Endodermal cell (in vitro differentiated cells): ENCODE results near the gene JAZF1. TPM values are rescaled to one million over a fixed set of nuclear protein-coding genes. Genes with fewer than 3 reads are reported as not detected.

Source experiments
- DNase-seq: peaks from one replicate; pipeline ENCODE4 v3.0.0-alpha.2; 2017
- H3K27ac ChIP-seq: 2 replicates; pipeline ENCODE4 v1.5.1; 2013; ENCODE audit warnings: mild to moderate bottlenecking, low read depth, low read length, moderate library complexity
- H3K27me3 ChIP-seq: 2 replicates; pipeline ENCODE4 v1.6.1; 2013; ENCODE audit warnings: mild to moderate bottlenecking, low read length, moderate library complexity; ENCODE audit not compliant: insufficient read depth, control insufficient read depth, poor library complexity, severe bottlenecking
- H3K36me3 ChIP-seq: 2 replicates; pipeline ENCODE4 v1.7.0; 2013; ENCODE audit warnings: mild to moderate bottlenecking, low read length, moderate library complexity; ENCODE audit not compliant: control insufficient read depth, insufficient read depth
- H3K4me1 ChIP-seq: one replicate; pipeline ENCODE4 v1.7.0; 2013; ENCODE audit warnings: low read length; ENCODE audit not compliant: control insufficient read depth, insufficient read depth
- H3K4me3 ChIP-seq: 2 replicates; pipeline ENCODE4 v1.5.1; 2013; ENCODE audit warnings: mild to moderate bottlenecking, low read length, moderate library complexity
- H3K9ac ChIP-seq: 2 replicates; pipeline ENCODE4 v1.6.1; 2013; ENCODE audit warnings: mild to moderate bottlenecking, low read length, moderate library complexity; ENCODE audit not compliant: poor library complexity, severe bottlenecking; ENCODE audit errors: extremely low read depth
- H3K9me3 ChIP-seq: 2 replicates; pipeline ENCODE4 v1.6.1; 2013; ENCODE audit warnings: mild to moderate bottlenecking, low read length, moderate library complexity; ENCODE audit not compliant: control insufficient read depth
- H3K27ac Mint-ChIP-seq: 2 replicates; pipeline ENCODE4 v1.8.0; 2020; ENCODE audit warnings: mixed read lengths
- H3K27me3 Mint-ChIP-seq: 2 replicates; pipeline ENCODE4 v1.8.0; 2021; ENCODE audit warnings: mild to moderate bottlenecking, mixed read lengths; ENCODE audit not compliant: insufficient read depth
- H3K36me3 Mint-ChIP-seq: 2 replicates; pipeline ENCODE4 v1.8.0; 2020; ENCODE audit warnings: low read depth, mixed read lengths
- H3K4me1 Mint-ChIP-seq: 2 replicates; pipeline ENCODE4 v1.8.0; 2020; ENCODE audit warnings: mixed read lengths
- H3K4me3 Mint-ChIP-seq: 2 replicates; pipeline ENCODE4 v1.8.0; 2020; ENCODE audit warnings: mild to moderate bottlenecking, moderate library complexity, mixed read lengths
- H3K9me3 Mint-ChIP-seq: 2 replicates; pipeline ENCODE4 v1.8.0; 2020; ENCODE audit warnings: mild to moderate bottlenecking, mixed read lengths
- WGBS, 2 experiments: methylation state at CpG; one replicate each; pipeline versions ENCODE4 v1.1.5 to v1.1.7; 2013; ENCODE audit warnings: missing lambda C conversion rate in 2 of 2, mixed read lengths in 1 of 2; ENCODE audit not compliant: insufficient coverage in 1 of 2, insufficient read length in 1 of 2; 5-methylcytosine and 5-hydroxymethylcytosine counted together
- total RNA-seq, 2 donors: library from RNA; stranded (reverse); fragmentation: NEBNext Ultra II Directional in 1 of 2; extraction: Animal tissue kit (Norgen Biotek cat#: 25700) in 1 of 2; gene quantifications; 2 replicates in 1 of 2; 3 replicates in 1 of 2; pipeline ENCODE4 v1.2.1, GENCODE V29; 2021
- TF ChIP-seq, protein P1 (sequence below): fragments of 200-600 bp; sonication (generic); conservative IDR thresholded peaks from 2 replicates; pipeline ENCODE4 v1.5.0; 2021; ENCODE audit warnings: antibody characterized with exemption, mild to moderate bottlenecking

Gene JAZF1
- total RNA-seq, 2 donors from 2014 or later = 18.3 to 33.6 TPM

DNA sequence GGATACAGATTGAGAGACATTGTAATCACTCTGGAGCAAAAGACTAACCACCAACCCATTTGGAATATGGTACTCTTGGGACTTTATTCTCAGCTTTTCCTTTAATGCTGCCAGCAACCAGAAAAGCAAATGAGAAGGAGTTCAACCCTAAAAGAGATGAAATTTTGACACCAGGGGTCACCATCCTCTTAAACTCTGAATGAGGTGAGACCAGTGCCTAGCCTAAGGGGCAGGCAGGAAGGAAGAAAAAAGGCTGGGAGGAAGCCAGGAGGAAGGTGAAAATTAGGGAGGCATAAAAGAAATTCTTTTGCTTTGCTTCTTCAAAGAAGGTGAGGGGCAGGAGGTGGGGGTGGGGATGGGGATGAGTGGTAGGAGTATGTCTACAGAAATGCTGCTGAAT lies 135.8 kb downstream of the JAZF1 start:
- Mint-ChIP-seq H3K27me3 (no peaks in the 10 kb centered on the region), H3K4me1 (no peaks in the 10 kb centered on the region), H3K4me3 (no peak overlapping the region), H3K9me3 (no peaks in the 10 kb centered on the region), H3K36me3 (peaks cover 2% of the 10 kb centered on the region), H3K27ac (no peak overlapping the region)
- Histone ChIP-seq H3K4me3 (no peak overlapping the region), H3K9me3 (no peaks in the 10 kb centered on the region), H3K27ac (no peak overlapping the region), H3K36me3 (no peaks in the 10 kb centered on the region), H3K4me1 (no peaks in the 10 kb centered on the region), H3K27me3 (no peaks in the 10 kb centered on the region), H3K9ac (no peak overlapping the region)
- DNase-seq = peak; percentile 68
- TF ChIP-seq, protein P1, sequence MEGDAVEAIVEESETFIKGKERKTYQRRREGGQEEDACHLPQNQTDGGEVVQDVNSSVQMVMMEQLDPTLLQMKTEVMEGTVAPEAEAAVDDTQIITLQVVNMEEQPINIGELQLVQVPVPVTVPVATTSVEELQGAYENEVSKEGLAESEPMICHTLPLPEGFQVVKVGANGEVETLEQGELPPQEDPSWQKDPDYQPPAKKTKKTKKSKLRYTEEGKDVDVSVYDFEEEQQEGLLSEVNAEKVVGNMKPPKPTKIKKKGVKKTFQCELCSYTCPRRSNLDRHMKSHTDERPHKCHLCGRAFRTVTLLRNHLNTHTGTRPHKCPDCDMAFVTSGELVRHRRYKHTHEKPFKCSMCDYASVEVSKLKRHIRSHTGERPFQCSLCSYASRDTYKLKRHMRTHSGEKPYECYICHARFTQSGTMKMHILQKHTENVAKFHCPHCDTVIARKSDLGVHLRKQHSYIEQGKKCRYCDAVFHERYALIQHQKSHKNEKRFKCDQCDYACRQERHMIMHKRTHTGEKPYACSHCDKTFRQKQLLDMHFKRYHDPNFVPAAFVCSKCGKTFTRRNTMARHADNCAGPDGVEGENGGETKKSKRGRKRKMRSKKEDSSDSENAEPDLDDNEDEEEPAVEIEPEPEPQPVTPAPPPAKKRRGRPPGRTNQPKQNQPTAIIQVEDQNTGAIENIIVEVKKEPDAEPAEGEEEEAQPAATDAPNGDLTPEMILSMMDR = peak; percentile 39

DNA sequence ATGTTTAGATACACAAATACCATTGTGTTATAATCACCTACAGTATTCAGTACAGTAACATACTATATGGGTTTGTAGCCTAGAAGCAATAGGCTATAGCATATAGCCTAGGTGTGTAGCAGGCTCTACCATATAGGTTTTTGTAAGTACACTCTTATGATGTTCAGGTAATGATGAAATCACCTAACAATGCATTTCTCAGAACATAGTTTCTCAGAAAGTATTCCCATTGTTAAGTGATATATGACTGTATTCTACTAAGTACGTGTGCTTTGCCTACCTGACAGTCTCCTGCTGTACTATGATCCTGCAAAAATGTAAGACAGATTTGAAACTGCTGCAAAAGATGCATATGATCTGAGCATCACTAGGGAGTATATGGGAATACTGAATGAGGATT lies 137.9 kb downstream of the JAZF1 start:
- Histone ChIP-seq H3K9me3 (no peaks in the 10 kb centered on the region), H3K27me3 (no peaks in the 10 kb centered on the region), H3K9ac (no peak overlapping the region), H3K27ac (no peak overlapping the region), H3K36me3 (no peaks in the 10 kb centered on the region), H3K4me1 (no peaks in the 10 kb centered on the region), H3K4me3 (no peak overlapping the region)
- 92 to 100% methylated on average over 1 of the region's 1 CpG for WGBS, 2 experiments
- no peak for DNase-seq
- peaks cover 2% of the 10 kb centered on the region for H3K36me3 Mint-ChIP-seq
- H3K9me3 Mint-ChIP-seq = no peaks in the 10 kb centered on the region
- H3K27me3 Mint-ChIP-seq = no peaks in the 10 kb centered on the region
- H3K4me1 Mint-ChIP-seq = no peaks in the 10 kb centered on the region
- H3K27ac Mint-ChIP-seq = no peak overlapping the region
- TF ChIP-seq, protein P1 = no peak
- H3K4me3 Mint-ChIP-seq = no peak overlapping the region

DNA sequence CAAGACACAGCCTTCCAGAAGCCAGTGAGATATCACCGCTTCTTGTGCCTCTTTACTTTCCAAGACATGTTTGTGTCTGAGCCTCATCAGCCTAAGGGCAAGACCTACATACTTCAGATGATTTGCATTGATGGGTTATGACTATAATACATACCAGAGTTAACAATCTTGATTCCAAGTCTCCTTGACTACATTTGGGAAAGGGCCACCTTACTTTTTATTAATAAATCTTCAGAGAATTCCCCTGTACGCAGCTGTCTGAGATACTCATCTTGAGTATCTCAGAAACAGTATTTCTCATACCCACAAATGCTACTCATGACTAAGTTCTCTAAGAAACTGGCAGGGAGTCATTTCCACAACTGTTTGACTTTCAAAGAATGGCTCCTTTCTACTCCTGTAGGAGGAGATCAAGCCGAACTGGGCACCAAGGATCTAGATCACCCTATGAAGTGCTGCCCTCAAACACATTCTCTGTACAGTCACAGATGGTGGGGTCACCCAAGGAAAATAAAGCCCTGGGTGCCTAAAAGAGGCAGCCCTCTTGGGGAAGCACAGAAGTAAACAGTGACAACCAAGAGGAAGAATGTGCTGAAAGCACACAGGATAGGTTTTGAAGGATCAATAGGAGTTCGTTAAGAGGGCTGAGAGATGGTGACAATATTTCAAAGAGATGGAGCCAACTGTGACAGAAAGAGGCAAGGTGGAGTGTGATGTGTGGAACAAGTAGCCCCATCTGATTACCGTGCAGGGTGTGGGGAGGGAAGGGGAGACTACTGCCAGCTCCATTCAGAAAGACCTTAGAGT lies 138.9 kb downstream of the JAZF1 start:
- no peak for DNase-seq
- Histone ChIP-seq H3K27ac (no peak overlapping the region), H3K4me1 (no peaks in the 10 kb centered on the region), H3K4me3 (no peak overlapping the region), H3K36me3 (no peaks in the 10 kb centered on the region), H3K9me3 (no peaks in the 10 kb centered on the region), H3K27me3 (no peaks in the 10 kb centered on the region), H3K9ac (no peak overlapping the region)
- Mint-ChIP-seq H3K9me3 (no peaks in the 10 kb centered on the region), H3K4me3 (no peak overlapping the region), H3K27me3 (no peaks in the 10 kb centered on the region), H3K4me1 (no peaks in the 10 kb centered on the region), H3K36me3 (peaks cover 2% of the 10 kb centered on the region), H3K27ac (no peak overlapping the region)
- WGBS, 2 experiments = 92 to 95% methylated on average over 4 to 5 of the region's 5 CpGs
- TF ChIP-seq, protein P1 = no peak
